ENCODE measurements around the gene OTOF. TPM values are rescaled to one million over a fixed set of nuclear protein-coding genes. Genes with fewer than 3 reads are reported as not detected.

The OTOF gene
- total and polyA plus RNA-seq, 9 of the 15 experiments (the other 6 are each of a cell fraction or from before 2014, with no cell fraction given) = 0.03 to 0.11 (median 0.06) TPM; not detected in 5

DNA sequence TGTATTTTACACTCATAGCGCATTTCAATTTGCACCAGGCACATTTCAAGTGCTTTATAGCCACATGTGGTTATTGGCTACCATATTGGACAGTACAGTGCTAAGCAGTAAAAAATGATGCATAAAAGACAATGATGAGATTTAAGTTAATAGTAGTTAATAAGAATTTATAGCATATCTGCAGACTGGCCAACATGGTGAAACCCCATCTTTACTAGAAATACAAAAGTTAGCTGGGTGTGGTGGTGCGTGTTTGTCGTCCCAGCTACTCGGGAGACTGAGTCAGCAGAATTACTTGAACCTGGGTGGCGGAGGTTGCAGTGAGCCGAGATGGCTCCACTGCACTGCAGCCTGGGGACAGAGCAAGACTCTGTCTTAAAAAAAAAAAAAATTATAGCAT lies 66.5 kb downstream of the OTOF start (continued):
- TF ChIP-seq, protein P1, sequence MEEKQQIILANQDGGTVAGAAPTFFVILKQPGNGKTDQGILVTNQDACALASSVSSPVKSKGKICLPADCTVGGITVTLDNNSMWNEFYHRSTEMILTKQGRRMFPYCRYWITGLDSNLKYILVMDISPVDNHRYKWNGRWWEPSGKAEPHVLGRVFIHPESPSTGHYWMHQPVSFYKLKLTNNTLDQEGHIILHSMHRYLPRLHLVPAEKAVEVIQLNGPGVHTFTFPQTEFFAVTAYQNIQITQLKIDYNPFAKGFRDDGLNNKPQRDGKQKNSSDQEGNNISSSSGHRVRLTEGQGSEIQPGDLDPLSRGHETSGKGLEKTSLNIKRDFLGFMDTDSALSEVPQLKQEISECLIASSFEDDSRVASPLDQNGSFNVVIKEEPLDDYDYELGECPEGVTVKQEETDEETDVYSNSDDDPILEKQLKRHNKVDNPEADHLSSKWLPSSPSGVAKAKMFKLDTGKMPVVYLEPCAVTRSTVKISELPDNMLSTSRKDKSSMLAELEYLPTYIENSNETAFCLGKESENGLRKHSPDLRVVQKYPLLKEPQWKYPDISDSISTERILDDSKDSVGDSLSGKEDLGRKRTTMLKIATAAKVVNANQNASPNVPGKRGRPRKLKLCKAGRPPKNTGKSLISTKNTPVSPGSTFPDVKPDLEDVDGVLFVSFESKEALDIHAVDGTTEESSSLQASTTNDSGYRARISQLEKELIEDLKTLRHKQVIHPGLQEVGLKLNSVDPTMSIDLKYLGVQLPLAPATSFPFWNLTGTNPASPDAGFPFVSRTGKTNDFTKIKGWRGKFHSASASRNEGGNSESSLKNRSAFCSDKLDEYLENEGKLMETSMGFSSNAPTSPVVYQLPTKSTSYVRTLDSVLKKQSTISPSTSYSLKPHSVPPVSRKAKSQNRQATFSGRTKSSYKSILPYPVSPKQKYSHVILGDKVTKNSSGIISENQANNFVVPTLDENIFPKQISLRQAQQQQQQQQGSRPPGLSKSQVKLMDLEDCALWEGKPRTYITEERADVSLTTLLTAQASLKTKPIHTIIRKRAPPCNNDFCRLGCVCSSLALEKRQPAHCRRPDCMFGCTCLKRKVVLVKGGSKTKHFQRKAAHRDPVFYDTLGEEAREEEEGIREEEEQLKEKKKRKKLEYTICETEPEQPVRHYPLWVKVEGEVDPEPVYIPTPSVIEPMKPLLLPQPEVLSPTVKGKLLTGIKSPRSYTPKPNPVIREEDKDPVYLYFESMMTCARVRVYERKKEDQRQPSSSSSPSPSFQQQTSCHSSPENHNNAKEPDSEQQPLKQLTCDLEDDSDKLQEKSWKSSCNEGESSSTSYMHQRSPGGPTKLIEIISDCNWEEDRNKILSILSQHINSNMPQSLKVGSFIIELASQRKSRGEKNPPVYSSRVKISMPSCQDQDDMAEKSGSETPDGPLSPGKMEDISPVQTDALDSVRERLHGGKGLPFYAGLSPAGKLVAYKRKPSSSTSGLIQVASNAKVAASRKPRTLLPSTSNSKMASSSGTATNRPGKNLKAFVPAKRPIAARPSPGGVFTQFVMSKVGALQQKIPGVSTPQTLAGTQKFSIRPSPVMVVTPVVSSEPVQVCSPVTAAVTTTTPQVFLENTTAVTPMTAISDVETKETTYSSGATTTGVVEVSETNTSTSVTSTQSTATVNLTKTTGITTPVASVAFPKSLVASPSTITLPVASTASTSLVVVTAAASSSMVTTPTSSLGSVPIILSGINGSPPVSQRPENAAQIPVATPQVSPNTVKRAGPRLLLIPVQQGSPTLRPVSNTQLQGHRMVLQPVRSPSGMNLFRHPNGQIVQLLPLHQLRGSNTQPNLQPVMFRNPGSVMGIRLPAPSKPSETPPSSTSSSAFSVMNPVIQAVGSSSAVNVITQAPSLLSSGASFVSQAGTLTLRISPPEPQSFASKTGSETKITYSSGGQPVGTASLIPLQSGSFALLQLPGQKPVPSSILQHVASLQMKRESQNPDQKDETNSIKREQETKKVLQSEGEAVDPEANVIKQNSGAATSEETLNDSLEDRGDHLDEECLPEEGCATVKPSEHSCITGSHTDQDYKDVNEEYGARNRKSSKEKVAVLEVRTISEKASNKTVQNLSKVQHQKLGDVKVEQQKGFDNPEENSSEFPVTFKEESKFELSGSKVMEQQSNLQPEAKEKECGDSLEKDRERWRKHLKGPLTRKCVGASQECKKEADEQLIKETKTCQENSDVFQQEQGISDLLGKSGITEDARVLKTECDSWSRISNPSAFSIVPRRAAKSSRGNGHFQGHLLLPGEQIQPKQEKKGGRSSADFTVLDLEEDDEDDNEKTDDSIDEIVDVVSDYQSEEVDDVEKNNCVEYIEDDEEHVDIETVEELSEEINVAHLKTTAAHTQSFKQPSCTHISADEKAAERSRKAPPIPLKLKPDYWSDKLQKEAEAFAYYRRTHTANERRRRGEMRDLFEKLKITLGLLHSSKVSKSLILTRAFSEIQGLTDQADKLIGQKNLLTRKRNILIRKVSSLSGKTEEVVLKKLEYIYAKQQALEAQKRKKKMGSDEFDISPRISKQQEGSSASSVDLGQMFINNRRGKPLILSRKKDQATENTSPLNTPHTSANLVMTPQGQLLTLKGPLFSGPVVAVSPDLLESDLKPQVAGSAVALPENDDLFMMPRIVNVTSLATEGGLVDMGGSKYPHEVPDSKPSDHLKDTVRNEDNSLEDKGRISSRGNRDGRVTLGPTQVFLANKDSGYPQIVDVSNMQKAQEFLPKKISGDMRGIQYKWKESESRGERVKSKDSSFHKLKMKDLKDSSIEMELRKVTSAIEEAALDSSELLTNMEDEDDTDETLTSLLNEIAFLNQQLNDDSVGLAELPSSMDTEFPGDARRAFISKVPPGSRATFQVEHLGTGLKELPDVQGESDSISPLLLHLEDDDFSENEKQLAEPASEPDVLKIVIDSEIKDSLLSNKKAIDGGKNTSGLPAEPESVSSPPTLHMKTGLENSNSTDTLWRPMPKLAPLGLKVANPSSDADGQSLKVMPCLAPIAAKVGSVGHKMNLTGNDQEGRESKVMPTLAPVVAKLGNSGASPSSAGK (IDR thresholded peaks at IDR 0.05) = peak; percentile 86
- TF ChIP-seq GATAD2A (IDR thresholded peaks at IDR 0.05) (0 out of 2 replicates have a peak, but pooled peaks have one; percentile 14), ZNF583 (CRISPR knock-in tag; IDR thresholded peaks at IDR 0.05) (peak; percentile 71), C11orf30 (IDR thresholded peaks at IDR 0.05; ENCODE audit: low read depth) (peak; percentile 99), ELF1 (tag; IDR thresholded peaks at IDR 0.05) (0 out of 2 replicates have a peak, but pooled peaks have one; percentile 9), ZNF444 (CRISPR knock-in tag; IDR thresholded peaks at IDR 0.05) (no peak), E2F4 (CRISPR knock-in tag; IDR thresholded peaks at IDR 0.05; ENCODE audit: low read depth) (no peak), NFXL1 (CRISPR knock-in tag; IDR thresholded peaks at IDR 0.05) (peak; percentile 81; the same call in 1 of the 2 replicates), PHF20 (IDR thresholded peaks at IDR 0.05; ENCODE audit: partially characterized antibody) (no peak), SMARCC2 (IDR thresholded peaks at IDR 0.05; ENCODE audit: low read depth) (0 out of 2 replicates have a peak, but pooled peaks have one; percentile 13), POLR2B (IDR thresholded peaks at IDR 0.05; ENCODE audit: low read depth, partially characterized antibody) (peak; percentile 1)
- TF ChIP-seq, protein P2, sequence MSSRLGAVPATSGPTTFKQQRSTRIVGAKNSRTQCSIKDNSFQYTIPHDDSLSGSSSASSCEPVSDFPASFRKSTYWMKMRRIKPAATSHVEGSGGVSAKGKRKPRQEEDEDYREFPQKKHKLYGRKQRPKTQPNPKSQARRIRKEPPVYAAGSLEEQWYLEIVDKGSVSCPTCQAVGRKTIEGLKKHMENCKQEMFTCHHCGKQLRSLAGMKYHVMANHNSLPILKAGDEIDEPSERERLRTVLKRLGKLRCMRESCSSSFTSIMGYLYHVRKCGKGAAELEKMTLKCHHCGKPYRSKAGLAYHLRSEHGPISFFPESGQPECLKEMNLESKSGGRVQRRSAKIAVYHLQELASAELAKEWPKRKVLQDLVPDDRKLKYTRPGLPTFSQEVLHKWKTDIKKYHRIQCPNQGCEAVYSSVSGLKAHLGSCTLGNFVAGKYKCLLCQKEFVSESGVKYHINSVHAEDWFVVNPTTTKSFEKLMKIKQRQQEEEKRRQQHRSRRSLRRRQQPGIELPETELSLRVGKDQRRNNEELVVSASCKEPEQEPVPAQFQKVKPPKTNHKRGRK (tag; IDR thresholded peaks at IDR 0.05) = no peak
- TF ChIP-seq, protein P3, sequence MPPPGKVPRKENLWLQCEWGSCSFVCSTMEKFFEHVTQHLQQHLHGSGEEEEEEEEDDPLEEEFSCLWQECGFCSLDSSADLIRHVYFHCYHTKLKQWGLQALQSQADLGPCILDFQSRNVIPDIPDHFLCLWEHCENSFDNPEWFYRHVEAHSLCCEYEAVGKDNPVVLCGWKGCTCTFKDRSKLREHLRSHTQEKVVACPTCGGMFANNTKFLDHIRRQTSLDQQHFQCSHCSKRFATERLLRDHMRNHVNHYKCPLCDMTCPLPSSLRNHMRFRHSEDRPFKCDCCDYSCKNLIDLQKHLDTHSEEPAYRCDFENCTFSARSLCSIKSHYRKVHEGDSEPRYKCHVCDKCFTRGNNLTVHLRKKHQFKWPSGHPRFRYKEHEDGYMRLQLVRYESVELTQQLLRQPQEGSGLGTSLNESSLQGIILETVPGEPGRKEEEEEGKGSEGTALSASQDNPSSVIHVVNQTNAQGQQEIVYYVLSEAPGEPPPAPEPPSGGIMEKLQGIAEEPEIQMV (tag; conservative IDR thresholded peaks at IDR 0.05; ENCODE audit: low read depth) = peak; percentile 76
